Endodermal cell (in vitro differentiated cells): ENCODE measurements around the gene FERMT3. TPM values are rescaled to one million over a fixed set of nuclear protein-coding genes. Genes with fewer than 3 reads are reported as not detected.

Experiments used
- DNase-seq: peaks from one replicate; pipeline ENCODE4 v3.0.0-alpha.2; 2017
- H3K27ac ChIP-seq: 2 replicates; pipeline ENCODE4 v1.5.1; 2013; ENCODE audit warnings: mild to moderate bottlenecking, low read depth, low read length, moderate library complexity
- H3K27me3 ChIP-seq: 2 replicates; pipeline ENCODE4 v1.6.1; 2013; ENCODE audit warnings: mild to moderate bottlenecking, low read length, moderate library complexity; ENCODE audit not compliant: insufficient read depth, control insufficient read depth, poor library complexity, severe bottlenecking
- H3K36me3 ChIP-seq: 2 replicates; pipeline ENCODE4 v1.7.0; 2013; ENCODE audit warnings: mild to moderate bottlenecking, low read length, moderate library complexity; ENCODE audit not compliant: control insufficient read depth, insufficient read depth
- H3K4me1 ChIP-seq: one replicate; pipeline ENCODE4 v1.7.0; 2013; ENCODE audit warnings: low read length; ENCODE audit not compliant: control insufficient read depth, insufficient read depth
- H3K4me3 ChIP-seq: 2 replicates; pipeline ENCODE4 v1.5.1; 2013; ENCODE audit warnings: mild to moderate bottlenecking, low read length, moderate library complexity
- H3K9ac ChIP-seq: 2 replicates; pipeline ENCODE4 v1.6.1; 2013; ENCODE audit warnings: mild to moderate bottlenecking, low read length, moderate library complexity; ENCODE audit not compliant: poor library complexity, severe bottlenecking; ENCODE audit errors: extremely low read depth
- H3K9me3 ChIP-seq: 2 replicates; pipeline ENCODE4 v1.6.1; 2013; ENCODE audit warnings: mild to moderate bottlenecking, low read length, moderate library complexity; ENCODE audit not compliant: control insufficient read depth
- H3K27ac Mint-ChIP-seq: 2 replicates; pipeline ENCODE4 v1.8.0; 2020; ENCODE audit warnings: mixed read lengths
- H3K27me3 Mint-ChIP-seq: 2 replicates; pipeline ENCODE4 v1.8.0; 2021; ENCODE audit warnings: mild to moderate bottlenecking, mixed read lengths; ENCODE audit not compliant: insufficient read depth
- H3K36me3 Mint-ChIP-seq: 2 replicates; pipeline ENCODE4 v1.8.0; 2020; ENCODE audit warnings: low read depth, mixed read lengths
- H3K4me1 Mint-ChIP-seq: 2 replicates; pipeline ENCODE4 v1.8.0; 2020; ENCODE audit warnings: mixed read lengths
- H3K4me3 Mint-ChIP-seq: 2 replicates; pipeline ENCODE4 v1.8.0; 2020; ENCODE audit warnings: mild to moderate bottlenecking, moderate library complexity, mixed read lengths
- H3K9me3 Mint-ChIP-seq: 2 replicates; pipeline ENCODE4 v1.8.0; 2020; ENCODE audit warnings: mild to moderate bottlenecking, mixed read lengths
- WGBS, 2 experiments: methylation state at CpG; one replicate each; pipeline versions ENCODE4 v1.1.5 to v1.1.7; 2013; ENCODE audit warnings: missing lambda C conversion rate in 2 of 2, mixed read lengths in 1 of 2; ENCODE audit not compliant: insufficient coverage in 1 of 2, insufficient read length in 1 of 2; 5-methylcytosine and 5-hydroxymethylcytosine counted together
- total RNA-seq, 2 donors: library from RNA; stranded (reverse); fragmentation: NEBNext Ultra II Directional in 1 of 2; extraction: Animal tissue kit (Norgen Biotek cat#: 25700) in 1 of 2; gene quantifications; 2 replicates in 1 of 2; 3 replicates in 1 of 2; pipeline ENCODE4 v1.2.1, GENCODE V29; 2021
- TF ChIP-seq, protein P1 (sequence below): fragments of 200-600 bp; sonication (generic); conservative IDR thresholded peaks from 2 replicates; pipeline ENCODE4 v1.5.0; 2021; ENCODE audit warnings: antibody characterized with exemption, mild to moderate bottlenecking

FERMT3 gene
- total RNA-seq, 2 donors from 2014 or later: 4.2 to 5.3 TPM

- Histone ChIP-seq H3K9ac (no peak overlapping the region), H3K36me3 (peaks cover 43% of the 10 kb centered on the region), H3K27ac (peak overlapping the region; percentile 44), H3K4me3 (no peak overlapping the region), H3K27me3 (no peaks in the 10 kb centered on the region), H3K9me3 (no peaks in the 10 kb centered on the region), H3K4me1 (peaks cover 3% of the 10 kb centered on the region)
- no peak for DNase-seq
- H3K9me3 Mint-ChIP-seq: no peaks in the 10 kb centered on the region
- peaks cover 36% of the 10 kb centered on the region for H3K36me3 Mint-ChIP-seq
- TF ChIP-seq, protein P1, sequence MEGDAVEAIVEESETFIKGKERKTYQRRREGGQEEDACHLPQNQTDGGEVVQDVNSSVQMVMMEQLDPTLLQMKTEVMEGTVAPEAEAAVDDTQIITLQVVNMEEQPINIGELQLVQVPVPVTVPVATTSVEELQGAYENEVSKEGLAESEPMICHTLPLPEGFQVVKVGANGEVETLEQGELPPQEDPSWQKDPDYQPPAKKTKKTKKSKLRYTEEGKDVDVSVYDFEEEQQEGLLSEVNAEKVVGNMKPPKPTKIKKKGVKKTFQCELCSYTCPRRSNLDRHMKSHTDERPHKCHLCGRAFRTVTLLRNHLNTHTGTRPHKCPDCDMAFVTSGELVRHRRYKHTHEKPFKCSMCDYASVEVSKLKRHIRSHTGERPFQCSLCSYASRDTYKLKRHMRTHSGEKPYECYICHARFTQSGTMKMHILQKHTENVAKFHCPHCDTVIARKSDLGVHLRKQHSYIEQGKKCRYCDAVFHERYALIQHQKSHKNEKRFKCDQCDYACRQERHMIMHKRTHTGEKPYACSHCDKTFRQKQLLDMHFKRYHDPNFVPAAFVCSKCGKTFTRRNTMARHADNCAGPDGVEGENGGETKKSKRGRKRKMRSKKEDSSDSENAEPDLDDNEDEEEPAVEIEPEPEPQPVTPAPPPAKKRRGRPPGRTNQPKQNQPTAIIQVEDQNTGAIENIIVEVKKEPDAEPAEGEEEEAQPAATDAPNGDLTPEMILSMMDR: no peak
- H3K27ac Mint-ChIP-seq: peak overlapping the region; percentile 26
- WGBS, 2 experiments: 92 to 95% methylated on average over 6 to 23 of the region's 23 CpGs
- no peaks in the 10 kb centered on the region for H3K27me3 Mint-ChIP-seq
- H3K4me1 Mint-ChIP-seq: no peaks in the 10 kb centered on the region
- no peak overlapping the region for H3K4me3 Mint-ChIP-seq
Measured at GRCh38 chr11:64208086-64208795, 1.7 kb downstream of the FERMT3 start.

DNA sequence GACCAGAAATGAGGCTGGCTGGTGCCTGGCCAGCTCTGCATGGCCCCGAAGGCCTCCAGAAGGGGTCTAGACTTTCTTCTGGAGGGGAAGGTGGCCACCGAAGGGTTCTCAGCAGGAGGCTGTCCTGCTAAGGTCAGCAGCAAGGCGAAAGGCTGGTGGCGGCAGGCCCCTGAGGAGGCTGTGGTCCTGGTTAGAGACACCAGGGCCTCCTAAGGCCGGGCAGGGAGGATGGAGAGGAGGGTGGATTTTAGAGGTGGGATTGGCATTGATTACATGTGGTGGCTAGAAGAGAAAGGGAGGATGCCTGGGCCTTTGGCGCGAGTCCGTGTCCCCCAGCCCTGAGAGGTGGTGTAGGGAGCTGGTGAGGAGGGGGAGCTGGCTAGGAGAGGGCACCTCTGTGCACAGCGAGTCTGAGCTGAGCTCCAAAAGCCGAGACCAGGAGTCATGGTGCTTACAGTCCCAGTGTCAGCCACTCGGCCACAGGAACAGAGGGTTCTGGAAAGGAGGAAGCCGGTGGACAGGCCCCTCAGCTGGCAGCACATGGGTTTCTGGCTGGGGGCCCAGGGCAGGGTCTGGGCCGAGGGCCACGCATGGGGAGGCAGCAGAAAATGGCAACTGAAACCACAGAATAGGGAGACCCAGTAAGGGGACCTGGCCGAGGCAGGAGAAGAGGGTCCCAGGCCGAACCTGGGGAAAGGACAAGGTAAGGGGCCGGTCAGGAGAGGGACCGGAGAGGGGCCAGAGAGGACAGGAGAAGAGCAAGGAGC lies 2.5 kb downstream of the FERMT3 start:
- H3K36me3 ChIP-seq: peaks cover 36% of the 10 kb centered on the region
- H3K4me3 ChIP-seq: no peak overlapping the region
- no peak for DNase-seq
- no peaks in the 10 kb centered on the region for H3K9me3 ChIP-seq
- no peak overlapping the region for H3K9ac ChIP-seq
- 92 to 95% methylated on average over 12 to 18 of the region's 18 CpGs for WGBS, 2 experiments
- Mint-ChIP-seq H3K27ac (peak overlapping the region; percentile 26), H3K36me3 (peaks cover 33% of the 10 kb centered on the region), H3K27me3 (no peaks in the 10 kb centered on the region), H3K4me3 (no peak overlapping the region), H3K4me1 (no peaks in the 10 kb centered on the region), H3K9me3 (no peaks in the 10 kb centered on the region)
- TF ChIP-seq, protein P1: no peak
- H3K4me1 ChIP-seq: peaks cover under 1% of the 10 kb centered on the region
- H3K27me3 ChIP-seq: no peaks in the 10 kb centered on the region
- H3K27ac ChIP-seq: no peak overlapping the region

DNA sequence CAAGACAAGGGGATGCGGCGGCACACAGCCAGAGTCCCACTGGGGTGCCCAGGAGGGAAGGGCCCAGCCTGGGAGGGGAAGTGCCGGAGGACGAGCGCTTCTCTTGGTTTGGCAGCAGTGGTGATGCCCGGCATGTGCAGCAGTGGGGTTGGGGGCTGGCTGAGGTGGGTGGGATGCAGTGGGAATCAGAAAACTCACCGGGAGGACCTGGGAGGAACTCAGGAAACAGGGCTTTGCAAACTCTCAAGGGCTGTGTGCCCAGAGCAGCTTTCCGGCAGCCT lies 3.0 kb downstream of the FERMT3 start:
- H3K27ac ChIP-seq: no peak overlapping the region
- no peaks in the 10 kb centered on the region for H3K4me1 ChIP-seq
- no peak overlapping the region for H3K9ac ChIP-seq
- no peak overlapping the region for H3K4me3 ChIP-seq
- peaks cover 31% of the 10 kb centered on the region for H3K36me3 ChIP-seq
- H3K27me3 ChIP-seq: no peaks in the 10 kb centered on the region
- Mint-ChIP-seq H3K4me3 (no peak overlapping the region), H3K36me3 (peaks cover 30% of the 10 kb centered on the region), H3K9me3 (no peaks in the 10 kb centered on the region), H3K27me3 (no peaks in the 10 kb centered on the region), H3K4me1 (no peaks in the 10 kb centered on the region), H3K27ac (no peak overlapping the region)
- H3K9me3 ChIP-seq: no peaks in the 10 kb centered on the region
- 95 to 96% methylated on average over 4 to 8 of the region's 8 CpGs for WGBS, 2 experiments
- TF ChIP-seq, protein P1: no peak
- no peak for DNase-seq
